Kidney (tissue), 14 donors: Measurements from ENCODE around the gene PPHLN1. TPM values are rescaled to one million over a fixed set of nuclear protein-coding genes. Genes with fewer than 3 reads are reported as not detected.

Experiments used
- DNase-seq, 5 donors: peaks; one replicate each; pipeline ENCODE4 v3.0.0-alpha.2; 2013 to 2020
- FAIRE-seq: peaks from 2 replicates; lab custom pipeline; 2012; peaks lifted over from hg19 to GRCh38; lab: Jason Lieb, UNC
- H3K27ac ChIP-seq, 2 donors: one replicate each; pipeline ENCODE4 v1.7.0; 2013; ENCODE audit warnings: low read depth in 2 of 2, low read length in 2 of 2, inconsistent platforms in 1 of 2
- H3K27me3 ChIP-seq: one replicate; pipeline ENCODE4 v1.7.1; 2013; ENCODE audit warnings: low read length, inconsistent platforms; ENCODE audit not compliant: control insufficient read depth, insufficient read depth
- H3K36me3 ChIP-seq, 3 donors: one replicate each; pipeline versions ENCODE4 v1.7.0 to v1.7.1; 2013; ENCODE audit warnings: low read length in 3 of 3, control low read depth in 1 of 3, inconsistent platforms in 1 of 3; ENCODE audit not compliant: insufficient read depth in 3 of 3, control insufficient read depth in 2 of 3
- H3K4me1 ChIP-seq, 3 donors: one replicate each; pipeline versions ENCODE4 v1.7.0 to v1.7.1; 2013; ENCODE audit warnings: low read length in 3 of 3, inconsistent platforms in 1 of 3, low read depth in 1 of 3; ENCODE audit not compliant: control insufficient read depth in 2 of 3, insufficient read depth in 2 of 3
- H3K4me3 ChIP-seq, 3 donors: one replicate each; pipeline versions ENCODE4 v1.7.0 to v1.8.1; 2013; ENCODE audit warnings: low read length in 3 of 3, control low read depth in 1 of 3, inconsistent platforms in 1 of 3
- H3K9ac ChIP-seq, 3 donors: one replicate each; pipeline versions ENCODE4 v1.7.0 to v1.7.1; 2013; ENCODE audit warnings: low read length in 3 of 3, control low read depth in 1 of 3, inconsistent platforms in 1 of 3
- H3K9me3 ChIP-seq, 3 donors: one replicate each; pipeline versions ENCODE4 v1.7.0 to v1.7.1; 2013; ENCODE audit warnings: low read length in 3 of 3, control low read depth in 1 of 3, inconsistent platforms in 1 of 3; ENCODE audit not compliant: control insufficient read depth in 2 of 3, insufficient read depth in 1 of 3
- CTCF ChIP-seq: IDR thresholded peaks from 3 replicates; pipeline ENCODE4 v1.5.1; 2012; ENCODE audit warnings: mild to moderate bottlenecking, moderate library complexity, borderline replicate concordance; ENCODE audit not compliant: insufficient read depth; ENCODE audit errors: extremely low read depth
- intact Hi-C: fragments of 100-400 bp; cut with DNase I; formaldehyde crosslinking; loops from one replicate; pipeline ENCODE4 v1.11.1; 2022
- polyA plus RNA-seq: library from polyadenylated mRNA; stranded (reverse); fragments of 350-450 nt; fragmentation: Illumina TruSeq; extraction: RNeasy Lipid Tissue Mini Kit (QIAGEN cat#74804); gene quantifications from one replicate; pipeline ENCODE4 v1.2.3, GENCODE V29; 2014; ENCODE audit warnings: low read depth, low replicate concordance; ENCODE audit not compliant: insufficient read depth
- total RNA-seq: library from RNA; stranded (reverse); fragmentation: NEBNext Ultra II Directional; extraction: Animal tissue kit (Norgen Biotek cat#: 25700); gene quantifications from one replicate; pipeline ENCODE4 v1.2.1, GENCODE V29; 2021
- donor health status: control.
- donor health status: control.
- donor health status: control.
- donor health status: control.
- donor health status: control.
- donor health status: DM: yes; HTN: yes; CAD: no.
- donor health status: Normal renal cell carcinoma (clear cell type).

The PPHLN1 gene
- total and polyA plus RNA-seq, 2 donors from 2014 or later: 32.0 to 51.9 TPM

- intact Hi-C loops: no loop called here
- peak in 1 of 5 donors; percentile 6 for DNase-seq
- H3K9me3 ChIP-seq: no peaks in the 10 kb centered on the region
Measured at GRCh38 chr12:42362647-42363260, 36.8 kb downstream of the PPHLN1 start.

GRCh38 chr12:42364692-42365091, 38.7 kb downstream of the PPHLN1 start:
- H3K4me3 ChIP-seq: no peak overlapping the region
- H3K4me1 ChIP-seq: peaks cover 0 to 6% (median 0%) of the 10 kb centered on the region in 3 donors
- DNase-seq: peak in 1 of 5 donors; percentile 6
- no peaks in the 10 kb centered on the region for H3K9me3 ChIP-seq
- H3K27me3 ChIP-seq: no peaks in the 10 kb centered on the region
- TF ChIP-seq CTCF: no peak
- H3K36me3 ChIP-seq: peaks cover 0 to 2% (median 0%) of the 10 kb centered on the region in 3 donors
- no peak for FAIRE-seq
- no peak overlapping the region for H3K9ac ChIP-seq
- intact Hi-C loops: no loop called here
- no peak overlapping the region for H3K27ac ChIP-seq

More at GRCh38 chr12:42362647-42363260, 36.8 kb downstream of the PPHLN1 start:
- H3K4me1 ChIP-seq: peaks cover 0 to 6% (median 0%) of the 10 kb centered on the region in 3 donors
- peaks cover 0 to 2% (median 0%) of the 10 kb centered on the region in 3 donors for H3K36me3 ChIP-seq
- no peak overlapping the region for H3K9ac ChIP-seq
- no peak overlapping the region for H3K4me3 ChIP-seq
- FAIRE-seq: no peak
- TF ChIP-seq CTCF: no peak
- no peaks in the 10 kb centered on the region for H3K27me3 ChIP-seq
- no peak overlapping the region for H3K27ac ChIP-seq

- FAIRE-seq: no peak
- H3K4me3 ChIP-seq: no peak overlapping the region
- TF ChIP-seq CTCF: no peak
- DNase-seq: no peak
- H3K27ac ChIP-seq: no peak overlapping the region
- H3K36me3 ChIP-seq: peaks cover 0 to 2% (median 0%) of the 10 kb centered on the region in 3 donors
- H3K4me1 ChIP-seq: peaks cover 0 to 6% (median 0%) of the 10 kb centered on the region in 3 donors
- no peaks in the 10 kb centered on the region for H3K9me3 ChIP-seq
- no peak overlapping the region for H3K9ac ChIP-seq
- intact Hi-C loops: no loop called here
- H3K27me3 ChIP-seq: no peaks in the 10 kb centered on the region
Measured at GRCh38 chr12:42365486-42365885, 39.5 kb downstream of the PPHLN1 start.
